GM21529 (cell line): ENCODE data around the gene MMP7.

Source experiments
- ATAC-seq: cut with Tn5 transposase; IDR thresholded peaks from one replicate; pipeline ENCODE4 v1.9.1; 2021; ENCODE audit not compliant: unreplicated experiment

The MMP7 gene

GRCh38 chr11:102530558-102530957, at the start of gene MMP7:
Gene MMP7 (minus strand): TSS chr11:102530747. CDS start chr11:102530700, 47 bp downstream.
- ATAC-seq: no peak

DNA sequence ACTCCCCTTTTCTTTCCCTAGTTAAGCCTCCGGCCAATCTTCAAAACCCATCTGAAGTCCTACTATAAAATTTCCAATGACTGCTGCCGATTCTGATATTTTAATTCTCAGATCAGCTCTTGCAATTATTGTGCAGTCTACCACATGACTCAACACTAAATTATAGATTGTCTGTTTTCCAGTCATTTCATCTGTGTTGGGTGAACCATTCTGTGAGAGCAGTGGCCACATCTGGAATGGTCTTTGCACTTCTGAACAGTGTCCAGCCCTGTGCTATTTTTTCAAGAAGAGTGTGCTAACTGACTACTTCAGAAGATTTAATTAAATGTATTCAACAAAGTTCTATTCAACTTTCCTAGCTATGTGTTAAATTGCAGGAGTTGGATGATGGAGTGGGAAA, 47.2 kb upstream of the MMP7 start:
- ATAC-seq: no peak

DNA sequence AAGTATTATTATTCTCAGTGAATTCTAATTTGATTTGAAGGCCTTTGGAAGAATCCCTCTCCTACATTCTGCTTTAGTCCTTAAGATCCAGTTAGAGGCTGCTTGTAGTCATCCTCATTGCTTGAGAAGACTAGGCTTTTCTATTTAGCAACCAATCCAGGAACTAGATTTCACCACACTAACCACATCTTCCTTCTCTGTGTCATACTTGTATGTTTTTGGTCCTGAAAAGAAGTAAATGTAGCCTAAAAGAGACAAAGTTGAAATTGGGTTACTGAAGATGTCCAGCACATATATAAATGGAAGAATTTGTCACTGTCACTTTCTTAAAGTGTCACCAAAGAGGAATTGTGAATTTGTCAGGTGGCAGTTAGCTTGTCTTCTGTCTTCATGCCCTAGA, 46.6 kb upstream of the MMP7 start:
- peak; percentile 56 for ATAC-seq

GRCh38 chr11:102576350-102576749, 45.8 kb upstream of the MMP7 start:
- no peak for ATAC-seq

DNA sequence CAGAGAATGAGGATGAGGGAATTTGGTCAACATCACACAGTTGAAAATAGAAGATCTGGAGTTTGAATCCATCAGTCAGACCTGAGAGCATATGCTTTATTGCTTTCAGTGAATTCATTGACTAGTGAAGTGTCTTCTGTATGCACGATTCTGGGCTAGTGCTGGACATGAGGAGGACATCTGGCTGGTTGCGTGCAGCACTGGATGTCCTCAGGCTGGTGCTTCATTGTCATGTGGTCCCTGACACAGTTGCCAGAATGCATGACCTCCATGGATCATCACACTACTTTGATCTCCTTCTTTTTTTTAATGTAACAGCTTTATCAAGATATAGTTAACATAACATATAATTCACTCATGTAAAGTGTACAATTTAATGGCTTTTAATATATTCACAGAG, 44.5 kb upstream of the MMP7 start:
- no peak for ATAC-seq

DNA sequence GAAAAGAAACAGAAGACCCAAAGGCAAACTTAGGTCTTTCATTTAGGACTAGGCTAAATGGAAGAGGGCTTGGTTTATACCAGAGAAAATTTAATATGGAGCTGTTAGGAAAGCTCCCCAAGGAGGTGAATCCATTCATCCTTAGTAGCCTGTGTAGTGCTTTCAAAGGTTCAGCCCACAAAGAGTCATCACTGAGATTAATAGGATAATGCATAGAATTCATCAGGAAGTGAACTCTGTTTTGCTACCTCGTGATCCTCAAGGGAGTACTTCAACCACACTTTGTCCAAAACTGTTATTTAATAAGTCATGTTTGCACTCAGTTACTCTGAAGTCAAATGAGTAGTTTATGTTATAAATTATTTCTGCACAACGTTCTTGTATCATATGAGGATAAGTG, 43.3 kb upstream of the MMP7 start:
- ATAC-seq: no peak

DNA sequence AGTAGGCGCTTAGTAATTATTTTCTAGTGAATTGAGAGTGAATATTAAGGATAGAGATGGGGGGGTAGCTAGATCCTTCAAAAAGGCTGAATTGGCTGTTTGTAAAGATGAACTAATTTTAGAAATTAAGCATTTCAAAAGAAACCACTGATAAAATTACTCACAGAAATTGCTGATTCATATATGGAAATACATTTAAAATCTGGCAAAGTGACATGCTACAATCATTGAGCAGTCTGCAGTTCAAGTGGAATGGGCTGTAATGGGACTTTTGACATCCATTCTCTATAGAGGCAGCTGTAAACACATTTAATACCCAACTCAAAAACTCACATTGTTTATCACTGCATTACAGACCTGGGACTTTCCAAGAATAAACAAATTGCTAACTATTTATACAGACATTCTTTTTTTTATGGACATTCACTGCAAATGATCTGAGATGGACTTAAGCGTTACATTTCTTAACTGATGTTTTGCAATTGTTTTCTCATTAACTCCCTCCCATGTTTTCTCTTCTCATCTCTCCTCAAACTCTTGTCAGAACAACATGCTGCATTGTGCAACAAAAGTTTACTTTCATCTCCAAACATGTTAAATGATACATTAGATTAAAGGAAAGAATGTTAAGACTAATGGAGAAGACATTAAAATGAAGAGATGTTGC, 42.1 kb upstream of the MMP7 start:
- no peak for ATAC-seq

DNA sequence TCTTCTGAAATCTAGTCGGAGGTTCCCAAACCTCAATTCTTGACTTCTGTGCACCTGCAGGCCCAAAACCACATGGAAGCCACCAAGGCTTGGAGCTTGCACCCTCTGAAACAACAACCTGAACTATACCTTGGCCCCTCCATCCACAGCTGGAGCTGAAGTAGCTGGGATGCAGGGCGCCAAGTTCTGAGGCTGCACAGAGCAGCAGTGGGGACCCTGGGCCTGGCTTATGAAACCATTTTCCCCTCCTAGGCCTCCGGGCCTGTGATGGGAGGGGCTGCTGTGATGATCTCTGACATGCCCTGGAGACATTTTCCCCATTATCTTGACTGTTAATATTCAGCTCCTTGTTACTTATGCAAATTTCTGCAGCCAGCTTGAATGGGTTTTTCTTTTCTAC, 38.3 kb upstream of the MMP7 start:
- no peak for ATAC-seq

- ATAC-seq: no peak
Observed at GRCh38 chr11:102566112-102566511, 35.6 kb upstream of the MMP7 start.

DNA sequence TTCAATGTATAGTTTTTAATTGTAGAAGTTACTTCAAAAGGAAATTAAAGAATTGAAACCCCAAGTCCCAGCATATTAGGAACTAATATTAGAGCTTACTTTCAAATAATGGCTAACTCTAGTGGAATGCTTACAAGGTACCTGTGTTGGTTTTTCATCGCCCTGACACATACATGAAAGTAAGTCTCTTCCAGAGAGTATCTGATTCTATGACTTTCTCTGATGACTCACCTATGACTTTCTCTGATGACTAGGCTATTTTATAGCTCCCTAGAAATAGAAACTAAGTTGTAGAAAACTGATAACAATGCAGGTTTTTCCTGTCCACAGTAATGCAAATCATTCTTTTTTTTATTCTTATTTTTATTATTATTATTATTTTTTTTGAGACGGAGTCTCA, 33.6 kb upstream of the MMP7 start:
- peak; percentile 72 for ATAC-seq

DNA sequence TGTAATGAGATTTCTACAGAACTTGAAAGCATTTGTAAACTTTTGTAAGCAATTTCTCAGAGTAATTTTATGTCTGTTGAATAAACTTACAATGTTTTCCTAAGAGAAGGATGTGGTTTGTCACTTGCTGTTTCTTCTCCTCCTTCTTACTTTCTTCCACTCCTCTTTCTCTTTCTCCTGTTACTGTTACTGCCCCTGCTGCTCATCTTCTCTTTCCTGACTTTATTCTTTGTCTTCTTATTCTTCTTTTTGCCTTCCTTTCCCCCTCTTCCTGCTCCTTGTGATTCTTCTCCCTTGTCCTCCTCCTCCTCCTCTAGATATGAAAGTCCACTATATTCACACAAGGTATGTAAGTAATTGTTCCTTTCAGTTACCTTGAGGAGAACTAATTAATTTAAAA, 31.1 kb upstream of the MMP7 start:
- ATAC-seq: no peak

- ATAC-seq: peak; percentile 71
Observed at GRCh38 chr11:102560555-102561011, 30.0 kb upstream of the MMP7 start.

- peak; percentile 48 for ATAC-seq
Observed at GRCh38 chr11:102559839-102560238, 29.3 kb upstream of the MMP7 start.

- ATAC-seq: no peak
Observed at GRCh38 chr11:102555091-102555490, 24.5 kb upstream of the MMP7 start.

GRCh38 chr11:102553835-102554282, 23.3 kb upstream of the MMP7 start:
- peak; percentile 88 for ATAC-seq

DNA sequence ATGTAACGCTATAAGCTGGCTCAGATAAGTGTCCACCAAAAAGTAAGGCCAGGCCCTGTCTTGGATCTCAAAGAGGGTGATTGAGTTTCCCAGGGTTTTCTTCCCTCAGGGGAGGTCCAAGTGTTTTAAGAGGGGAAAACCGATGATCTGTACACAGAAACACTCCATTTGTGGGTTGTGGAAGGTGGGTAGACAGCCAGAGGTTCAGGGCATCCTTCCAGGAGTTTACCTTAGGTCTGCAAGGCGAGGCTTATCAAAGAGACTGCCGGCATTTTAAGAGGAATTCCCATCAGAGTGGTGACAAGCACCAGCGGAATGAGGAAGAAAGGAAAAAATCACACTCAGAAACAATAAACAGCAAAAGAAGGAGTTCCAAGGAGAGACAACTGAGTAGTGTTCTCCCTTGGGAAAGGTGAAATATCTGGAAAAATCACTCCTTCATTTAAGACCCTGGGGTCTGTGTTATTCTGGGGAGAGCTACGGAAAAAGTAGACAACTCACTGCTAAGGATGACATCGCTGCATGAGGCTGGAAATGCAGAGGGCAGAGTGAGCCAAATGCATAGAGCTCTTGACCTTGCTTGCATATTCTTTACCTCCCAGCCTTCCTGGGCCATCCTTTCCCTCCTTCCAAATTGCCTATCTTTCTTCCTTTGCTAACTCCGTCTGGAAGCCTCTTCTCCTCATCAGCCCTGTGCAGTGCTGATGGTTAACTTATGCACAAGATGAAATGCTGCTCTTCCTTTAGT, 22.1 kb upstream of the MMP7 start:
- ATAC-seq: no peak

DNA sequence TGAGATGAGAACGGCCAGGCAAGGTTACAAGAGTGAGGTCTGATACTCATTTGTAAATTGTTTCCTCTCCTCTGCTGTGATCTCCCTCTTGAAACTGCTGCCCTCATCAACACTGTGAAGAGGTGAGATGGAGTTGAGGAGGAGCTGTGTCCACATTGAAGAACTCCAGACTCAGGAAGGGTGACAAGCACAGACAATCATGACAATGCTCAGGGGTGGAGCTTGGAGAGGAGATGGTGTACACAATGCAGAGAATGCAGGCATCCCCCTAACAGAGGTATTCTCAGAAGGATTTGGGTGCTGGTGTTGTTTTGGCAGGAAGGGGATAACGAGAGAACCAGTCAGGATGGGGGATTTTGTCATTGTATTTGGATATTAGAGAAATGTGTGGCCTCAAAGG, 21.5 kb upstream of the MMP7 start:
- ATAC-seq: no peak

DNA sequence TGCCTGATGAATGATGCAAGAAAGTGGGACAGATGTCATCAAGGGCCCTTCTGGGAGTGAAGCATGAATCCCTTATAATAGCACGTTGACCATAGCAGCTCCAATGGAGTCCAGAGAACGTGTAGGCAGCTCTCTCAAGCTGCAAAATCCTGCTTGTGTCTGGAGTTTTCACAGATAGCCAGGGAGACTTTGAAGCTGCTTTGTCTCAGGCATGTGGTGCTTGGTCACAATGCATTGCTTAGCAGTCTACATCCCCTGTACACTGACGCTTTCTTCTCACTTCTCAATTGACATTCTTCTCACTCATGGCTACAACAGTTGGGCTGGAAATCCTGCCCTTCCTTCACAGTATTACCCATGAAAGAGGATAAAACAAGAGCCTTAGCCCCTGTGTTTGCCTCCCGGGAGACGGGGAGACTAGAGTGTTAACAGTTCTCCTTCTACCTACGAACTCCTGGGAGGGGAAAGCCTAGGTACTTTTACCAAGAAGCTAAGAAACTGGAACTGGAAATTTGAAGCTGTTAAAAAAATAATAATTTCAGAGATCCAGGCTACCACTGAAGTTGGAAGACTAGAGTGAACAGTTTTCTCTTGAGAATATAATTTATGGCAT, 20.7 kb upstream of the MMP7 start:
- ATAC-seq: no peak

DNA sequence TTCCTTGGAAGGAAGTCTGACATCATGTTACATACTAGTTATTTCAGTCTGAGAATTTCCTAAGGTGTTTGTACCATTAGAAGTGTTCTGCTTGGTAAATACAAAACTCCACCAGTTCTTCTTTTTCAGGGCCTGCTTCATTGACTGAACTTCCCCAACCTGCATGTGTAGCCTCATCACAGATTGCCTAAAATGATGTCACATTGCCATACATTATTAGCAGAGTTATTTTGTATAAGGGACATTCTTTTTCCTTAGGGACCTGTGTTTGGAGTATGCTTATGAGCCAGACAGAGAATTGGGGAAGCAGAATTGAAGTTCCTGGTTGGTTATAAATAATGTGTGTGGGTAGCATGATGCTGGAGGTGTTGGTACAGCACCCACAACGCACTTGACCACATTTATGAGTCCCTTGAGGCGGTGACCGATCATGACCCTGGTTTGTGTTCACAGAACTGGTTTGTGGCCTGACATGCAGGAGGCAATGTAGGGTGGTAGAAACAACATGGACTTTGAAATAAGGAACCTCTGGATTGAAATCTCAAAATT, 16.4 kb upstream of the MMP7 start:
- ATAC-seq: peak; percentile 75

- peak; percentile 57 for ATAC-seq
Observed at GRCh38 chr11:102546427-102546826, 15.9 kb upstream of the MMP7 start.

- no peak for ATAC-seq
Observed at GRCh38 chr11:102545701-102546100, 15.2 kb upstream of the MMP7 start.

DNA sequence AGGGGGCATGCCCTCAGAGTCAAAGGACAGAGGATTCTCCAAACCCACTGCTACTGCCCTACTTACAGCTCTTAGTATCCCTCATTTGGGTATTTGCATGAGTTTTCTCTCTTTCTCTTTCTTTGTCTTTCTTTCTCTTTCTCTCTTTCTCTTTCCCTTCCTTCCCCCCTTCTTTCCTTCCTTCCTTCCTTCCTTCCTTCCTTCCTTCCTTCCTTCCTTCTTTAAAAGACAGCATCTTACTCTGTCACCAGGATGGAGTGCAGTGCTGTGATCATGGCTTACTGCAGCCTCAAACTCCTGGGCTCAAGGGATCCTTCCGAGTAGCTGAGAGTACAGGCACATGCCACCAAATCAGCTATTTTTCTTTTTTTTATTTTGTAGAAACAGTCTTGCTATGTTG, 14.0 kb upstream of the MMP7 start:
- ATAC-seq: no peak
